ENCODE results near the gene TBPL2. TPM values are rescaled to one million over a fixed set of nuclear protein-coding genes. Genes with fewer than 3 reads are reported as not detected.

The TBPL2 gene
- total RNA-seq, 1 donor from 2014 or later = not detected

DNA sequence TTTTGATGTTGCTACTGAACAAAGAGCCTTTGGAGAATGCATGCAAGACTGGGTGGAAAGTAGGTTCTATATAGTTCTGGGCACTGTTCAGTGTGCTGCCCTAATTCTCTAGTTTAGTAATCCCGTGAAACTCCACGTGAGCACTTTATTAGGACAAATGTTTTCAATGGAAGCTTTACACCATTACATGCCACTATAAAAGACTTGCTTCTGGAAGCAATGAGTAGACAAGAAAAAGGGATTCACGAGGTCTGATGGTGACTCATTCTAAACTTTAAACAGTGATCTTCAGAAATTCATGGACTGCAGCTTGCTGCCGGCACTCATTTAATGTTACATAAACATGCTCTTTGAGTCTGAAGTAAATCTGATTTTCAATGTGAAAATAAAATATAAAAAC lies 51.1 kb downstream of the TBPL2 start:
- H3K27me3 Mint-ChIP-seq (ENCODE audit: unreplicated experiment) = no peaks in the 10 kb centered on the region
- H3K4me1 Mint-ChIP-seq (ENCODE audit: low read depth, unreplicated experiment) = no peaks in the 10 kb centered on the region
- DNase-seq = no peak
- no peak overlapping the region for H3K27ac Mint-ChIP-seq (ENCODE audit: unreplicated experiment)
- no peak overlapping the region for H3K4me3 Mint-ChIP-seq (ENCODE audit: unreplicated experiment)
- H3K36me3 Mint-ChIP-seq (ENCODE audit: unreplicated experiment) = peaks cover 6% of the 10 kb centered on the region
- H3K9me3 Mint-ChIP-seq (ENCODE audit: unreplicated experiment) = no peaks in the 10 kb centered on the region
- TF ChIP-seq, protein P1, sequence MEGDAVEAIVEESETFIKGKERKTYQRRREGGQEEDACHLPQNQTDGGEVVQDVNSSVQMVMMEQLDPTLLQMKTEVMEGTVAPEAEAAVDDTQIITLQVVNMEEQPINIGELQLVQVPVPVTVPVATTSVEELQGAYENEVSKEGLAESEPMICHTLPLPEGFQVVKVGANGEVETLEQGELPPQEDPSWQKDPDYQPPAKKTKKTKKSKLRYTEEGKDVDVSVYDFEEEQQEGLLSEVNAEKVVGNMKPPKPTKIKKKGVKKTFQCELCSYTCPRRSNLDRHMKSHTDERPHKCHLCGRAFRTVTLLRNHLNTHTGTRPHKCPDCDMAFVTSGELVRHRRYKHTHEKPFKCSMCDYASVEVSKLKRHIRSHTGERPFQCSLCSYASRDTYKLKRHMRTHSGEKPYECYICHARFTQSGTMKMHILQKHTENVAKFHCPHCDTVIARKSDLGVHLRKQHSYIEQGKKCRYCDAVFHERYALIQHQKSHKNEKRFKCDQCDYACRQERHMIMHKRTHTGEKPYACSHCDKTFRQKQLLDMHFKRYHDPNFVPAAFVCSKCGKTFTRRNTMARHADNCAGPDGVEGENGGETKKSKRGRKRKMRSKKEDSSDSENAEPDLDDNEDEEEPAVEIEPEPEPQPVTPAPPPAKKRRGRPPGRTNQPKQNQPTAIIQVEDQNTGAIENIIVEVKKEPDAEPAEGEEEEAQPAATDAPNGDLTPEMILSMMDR (IDR thresholded peaks at IDR 0.05; ENCODE audit: partially characterized antibody, unreplicated experiment) = no peak

DNA sequence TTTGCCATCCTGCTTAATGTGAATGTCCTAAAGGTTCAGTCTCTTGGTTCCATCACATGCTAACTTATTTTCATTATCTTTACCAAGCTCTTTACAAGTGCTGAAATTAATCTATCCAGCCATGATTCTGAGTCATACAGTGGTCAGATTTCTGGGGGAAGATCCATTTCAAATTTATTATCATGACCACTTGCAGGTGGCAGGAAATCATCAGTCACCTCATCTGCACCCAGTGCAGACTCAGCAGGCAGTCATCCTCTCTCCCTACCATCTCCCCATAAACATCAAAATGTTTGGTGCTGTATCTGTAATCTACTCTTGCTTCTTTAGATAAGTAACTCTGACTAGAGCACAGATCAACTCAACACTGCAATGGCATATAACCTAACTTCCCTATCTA lies 52.3 kb downstream of the TBPL2 start:
- Mint-ChIP-seq H3K4me1 (ENCODE audit: low read depth, unreplicated experiment) (no peaks in the 10 kb centered on the region), H3K9me3 (ENCODE audit: unreplicated experiment) (no peaks in the 10 kb centered on the region), H3K36me3 (ENCODE audit: unreplicated experiment) (peaks cover 6% of the 10 kb centered on the region), H3K4me3 (ENCODE audit: unreplicated experiment) (no peak overlapping the region), H3K27ac (ENCODE audit: unreplicated experiment) (no peak overlapping the region), H3K27me3 (ENCODE audit: unreplicated experiment) (no peaks in the 10 kb centered on the region)
- no peak for DNase-seq
- TF ChIP-seq, protein P1 (IDR thresholded peaks at IDR 0.05; ENCODE audit: partially characterized antibody, unreplicated experiment) = no peak

DNA sequence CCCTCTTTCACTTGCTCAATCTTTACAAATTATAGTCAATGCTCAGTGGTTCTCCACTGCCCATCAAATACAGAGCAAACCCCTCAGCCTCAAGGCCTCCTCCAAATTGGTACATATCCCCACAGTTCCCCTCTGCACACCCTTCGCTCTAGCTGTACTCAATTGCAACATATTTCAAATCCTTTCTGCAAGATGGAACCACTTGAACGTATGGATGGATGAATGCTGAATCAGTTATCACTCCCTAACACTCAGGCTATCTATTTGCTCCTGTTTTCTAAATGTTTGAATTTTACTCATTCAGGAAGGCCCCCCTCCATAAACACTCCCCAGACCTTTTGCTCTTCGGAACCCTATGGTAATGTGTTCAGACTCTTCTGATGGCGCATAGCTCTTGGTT lies 53.3 kb downstream of the TBPL2 start:
- Mint-ChIP-seq H3K4me1 (ENCODE audit: low read depth, unreplicated experiment) (no peaks in the 10 kb centered on the region), H3K4me3 (ENCODE audit: unreplicated experiment) (no peak overlapping the region), H3K9me3 (ENCODE audit: unreplicated experiment) (no peaks in the 10 kb centered on the region), H3K27me3 (ENCODE audit: unreplicated experiment) (no peaks in the 10 kb centered on the region), H3K27ac (ENCODE audit: unreplicated experiment) (no peak overlapping the region), H3K36me3 (ENCODE audit: unreplicated experiment) (peaks cover 6% of the 10 kb centered on the region)
- no peak for DNase-seq
- TF ChIP-seq, protein P1 (IDR thresholded peaks at IDR 0.05; ENCODE audit: partially characterized antibody, unreplicated experiment) = no peak

DNA sequence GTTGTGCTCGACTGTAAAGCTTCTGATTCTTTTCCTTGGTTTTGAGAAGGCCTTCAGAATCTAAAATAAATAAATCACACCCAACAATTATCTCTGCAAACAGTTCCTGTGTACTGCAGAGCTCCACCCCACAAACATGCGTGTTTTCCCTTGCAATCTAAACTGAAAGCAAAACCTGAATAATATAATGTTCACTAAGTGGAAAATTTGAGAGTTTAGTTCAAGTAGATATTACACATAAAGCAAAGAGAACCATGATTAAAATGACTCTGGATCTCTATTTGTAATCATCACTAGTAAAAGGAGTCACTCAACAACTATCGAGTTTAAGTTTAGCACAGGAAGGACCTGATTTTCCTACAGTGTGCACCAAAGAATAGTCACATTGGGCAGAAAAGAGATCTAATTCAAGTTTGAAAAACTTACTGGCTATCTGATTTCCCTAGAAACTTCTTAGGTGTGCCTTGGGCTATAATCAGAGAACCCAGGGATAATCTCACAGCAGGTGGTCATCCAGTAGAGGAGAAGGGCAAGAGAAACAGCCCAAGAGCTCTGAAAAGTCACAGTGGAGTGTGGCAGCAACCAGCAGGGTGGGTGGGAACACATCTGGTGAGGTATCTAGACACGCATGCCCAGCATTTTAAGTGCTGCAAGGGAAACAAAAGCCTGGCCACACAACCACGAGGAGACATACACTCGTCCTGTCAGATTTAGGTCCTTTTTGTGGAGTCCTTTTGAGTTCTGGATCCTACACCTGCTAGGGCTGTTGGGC lies 54.2 kb downstream of the TBPL2 start:
- Mint-ChIP-seq H3K27ac (ENCODE audit: unreplicated experiment) (no peak overlapping the region), H3K9me3 (ENCODE audit: unreplicated experiment) (no peaks in the 10 kb centered on the region), H3K4me1 (ENCODE audit: low read depth, unreplicated experiment) (no peaks in the 10 kb centered on the region), H3K36me3 (ENCODE audit: unreplicated experiment) (peaks cover 6% of the 10 kb centered on the region), H3K4me3 (ENCODE audit: unreplicated experiment) (no peak overlapping the region), H3K27me3 (ENCODE audit: unreplicated experiment) (no peaks in the 10 kb centered on the region)
- DNase-seq = no peak
- TF ChIP-seq, protein P1 (IDR thresholded peaks at IDR 0.05; ENCODE audit: partially characterized antibody, unreplicated experiment) = no peak

DNA sequence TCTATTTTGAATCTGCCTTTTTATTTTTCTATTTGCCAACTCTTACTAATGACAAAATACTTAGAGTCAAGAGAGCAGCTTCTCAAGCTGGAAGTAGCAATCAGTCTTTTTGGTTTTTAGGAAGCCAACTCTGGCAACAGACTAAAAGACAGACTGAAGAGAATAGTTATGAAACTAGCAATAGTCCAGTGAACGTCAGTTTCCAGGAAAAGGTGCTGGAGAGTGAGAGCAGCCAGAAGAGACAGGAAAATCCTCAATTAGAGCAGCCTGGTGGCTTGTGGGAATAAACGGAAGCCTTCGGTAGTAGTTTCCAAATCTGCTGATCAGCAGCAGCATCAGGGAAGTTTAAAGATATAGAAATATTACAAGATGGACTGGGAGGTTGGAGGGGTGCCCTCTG lies 55.9 kb downstream of the TBPL2 start:
- H3K27me3 Mint-ChIP-seq (ENCODE audit: unreplicated experiment) = no peaks in the 10 kb centered on the region

More for the DNA sequence above, 55.9 kb downstream of the TBPL2 start:
- Mint-ChIP-seq H3K4me1 (ENCODE audit: low read depth, unreplicated experiment) (no peaks in the 10 kb centered on the region), H3K27ac (ENCODE audit: unreplicated experiment) (no peak overlapping the region), H3K36me3 (ENCODE audit: unreplicated experiment) (peaks cover 6% of the 10 kb centered on the region), H3K9me3 (ENCODE audit: unreplicated experiment) (no peaks in the 10 kb centered on the region), H3K4me3 (ENCODE audit: unreplicated experiment) (no peak overlapping the region)
- TF ChIP-seq, protein P1 (IDR thresholded peaks at IDR 0.05; ENCODE audit: partially characterized antibody, unreplicated experiment) = no peak
- no peak for DNase-seq
